ENCODE data around the gene LSM10.

GRCh38 chr1:36419140-36419539 lies 21.4 kb upstream of the LSM10 start:
- TF ChIP-seq EZH2 (IDR thresholded peaks at IDR 0.05; ENCODE audit: insufficient read depth, poor library complexity, severe bottlenecking) = no peak
- no peak for TF ChIP-seq EZH2phosphoT487 (IDR thresholded peaks at IDR 0.05; ENCODE audit: insufficient read depth, low read depth)

Data from GM23248 (cell line).